Breast epithelium (tissue), 4 donors: ENCODE measurements around the gene CORO7. TPM values are rescaled to one million over a fixed set of nuclear protein-coding genes. Genes with fewer than 3 reads are reported as not detected.

Experiments
- DNase-seq, 2 donors: peaks; one replicate each; pipeline ENCODE4 v3.0.0-alpha.2; 2019; ENCODE audit warnings: low spot score in 2 of 2
- H3K27ac ChIP-seq, 2 donors: fragments of 200-600 bp; sonication (generic) in 1 of 2; one replicate each; pipeline ENCODE4 v1.5.1; 2016 to 2019; ENCODE audit warnings: mild to moderate bottlenecking in 1 of 2
- H3K27me3 ChIP-seq, 2 donors: fragments of 200-600 bp; sonication (generic) in 1 of 2; one replicate each; pipeline versions ENCODE4 v1.5.1 to v1.6.0; 2017 to 2019; ENCODE audit warnings: control low read depth in 1 of 2, mild to moderate bottlenecking in 1 of 2
- H3K36me3 ChIP-seq: fragments of 200-600 bp; one replicate; pipeline ENCODE4 v1.5.1; 2019
- H3K4me1 ChIP-seq, 2 donors: fragments of 200-600 bp; sonication (generic); one replicate each; pipeline ENCODE4 v1.5.1; 2016 to 2019; ENCODE audit warnings: control low read depth in 1 of 2
- H3K4me3 ChIP-seq, 3 donors: fragments of 200-600 bp; sonication (generic); 1 replicate in 2 of 3; 2 replicates in 1 of 3; pipeline ENCODE4 v1.5.1; 2016 to 2019; ENCODE audit warnings: mild to moderate bottlenecking in 3 of 3, moderate library complexity in 2 of 3
- H3K9me3 ChIP-seq, 2 donors: fragments of 200-600 bp; sonication (generic) in 1 of 2; one replicate each; pipeline ENCODE4 v1.5.1; 2016 to 2019; ENCODE audit warnings: control low read depth in 1 of 2
- POLR2A ChIP-seq: fragments of 450-650 bp; IDR thresholded peaks from one replicate; pipeline ENCODE4 v1.6.1; 2016; ENCODE audit warnings: antibody characterized with exemption, mild to moderate bottlenecking, moderate library complexity
- POLR2AphosphoS5 ChIP-seq, 3 donors: sonication (generic); formaldehyde crosslinking; IDR thresholded peaks; one replicate each; pipeline ENCODE4 v1.6.1; 2017; ENCODE audit warnings: antibody characterized with exemption in 3 of 3
- intact Hi-C: fragments of 100-400 bp; cut with DNase I; formaldehyde crosslinking; loops from one replicate; pipeline ENCODE4 v1.15.1; 2023; ENCODE audit warnings: low total_unique reads
- total RNA-seq, 3 donors: library from RNA; depleted of rRNA; stranded (reverse); fragments of >200 nt; gene quantifications; one replicate each; pipeline ENCODE4 v1.1.0, GENCODE V29; 2016
- TF ChIP-seq, protein P1 (sequence below), 3 donors: fragments of 450-650 bp; IDR thresholded peaks; one replicate each; pipeline ENCODE4 v1.5.1; 2016 to 2017; ENCODE audit warnings: antibody characterized with exemption in 3 of 3, mild to moderate bottlenecking in 3 of 3, moderate library complexity in 3 of 3

The CORO7 gene
- total RNA-seq, 3 donors from 2014 or later: 19.7 to 25.9 (median 22.7) TPM

GRCh38 chr16:4393240-4393600, 23.2 kb downstream of the CORO7 start:
- H3K27me3 ChIP-seq: no peaks in the 10 kb centered on the region
- peak overlapping the region; percentile 87 to 95 for H3K27ac ChIP-seq
- TF ChIP-seq POLR2AphosphoS5 (IDR thresholded peaks at IDR 0.05): no peak
- TF ChIP-seq POLR2A: no peak
- TF ChIP-seq, protein P1, sequence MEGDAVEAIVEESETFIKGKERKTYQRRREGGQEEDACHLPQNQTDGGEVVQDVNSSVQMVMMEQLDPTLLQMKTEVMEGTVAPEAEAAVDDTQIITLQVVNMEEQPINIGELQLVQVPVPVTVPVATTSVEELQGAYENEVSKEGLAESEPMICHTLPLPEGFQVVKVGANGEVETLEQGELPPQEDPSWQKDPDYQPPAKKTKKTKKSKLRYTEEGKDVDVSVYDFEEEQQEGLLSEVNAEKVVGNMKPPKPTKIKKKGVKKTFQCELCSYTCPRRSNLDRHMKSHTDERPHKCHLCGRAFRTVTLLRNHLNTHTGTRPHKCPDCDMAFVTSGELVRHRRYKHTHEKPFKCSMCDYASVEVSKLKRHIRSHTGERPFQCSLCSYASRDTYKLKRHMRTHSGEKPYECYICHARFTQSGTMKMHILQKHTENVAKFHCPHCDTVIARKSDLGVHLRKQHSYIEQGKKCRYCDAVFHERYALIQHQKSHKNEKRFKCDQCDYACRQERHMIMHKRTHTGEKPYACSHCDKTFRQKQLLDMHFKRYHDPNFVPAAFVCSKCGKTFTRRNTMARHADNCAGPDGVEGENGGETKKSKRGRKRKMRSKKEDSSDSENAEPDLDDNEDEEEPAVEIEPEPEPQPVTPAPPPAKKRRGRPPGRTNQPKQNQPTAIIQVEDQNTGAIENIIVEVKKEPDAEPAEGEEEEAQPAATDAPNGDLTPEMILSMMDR (IDR thresholded peaks at IDR 0.05): peak in 1 of 3 donors; percentile 21
- intact Hi-C loops: loop anchor here (5.0 kb wide), 1 partner anchor 36 kb away; no protein-coding TSS in a partner anchor
- no peaks in the 10 kb centered on the region for H3K36me3 ChIP-seq
- H3K9me3 ChIP-seq: no peaks in the 10 kb centered on the region
- peaks cover 6 to 13% of the 10 kb centered on the region in 2 donors for H3K4me1 ChIP-seq
- peak overlapping the region in 1 of 3 donors; percentile 12 for H3K4me3 ChIP-seq
- peak in 1 of 2 donors; percentile 54 for DNase-seq

DNA sequence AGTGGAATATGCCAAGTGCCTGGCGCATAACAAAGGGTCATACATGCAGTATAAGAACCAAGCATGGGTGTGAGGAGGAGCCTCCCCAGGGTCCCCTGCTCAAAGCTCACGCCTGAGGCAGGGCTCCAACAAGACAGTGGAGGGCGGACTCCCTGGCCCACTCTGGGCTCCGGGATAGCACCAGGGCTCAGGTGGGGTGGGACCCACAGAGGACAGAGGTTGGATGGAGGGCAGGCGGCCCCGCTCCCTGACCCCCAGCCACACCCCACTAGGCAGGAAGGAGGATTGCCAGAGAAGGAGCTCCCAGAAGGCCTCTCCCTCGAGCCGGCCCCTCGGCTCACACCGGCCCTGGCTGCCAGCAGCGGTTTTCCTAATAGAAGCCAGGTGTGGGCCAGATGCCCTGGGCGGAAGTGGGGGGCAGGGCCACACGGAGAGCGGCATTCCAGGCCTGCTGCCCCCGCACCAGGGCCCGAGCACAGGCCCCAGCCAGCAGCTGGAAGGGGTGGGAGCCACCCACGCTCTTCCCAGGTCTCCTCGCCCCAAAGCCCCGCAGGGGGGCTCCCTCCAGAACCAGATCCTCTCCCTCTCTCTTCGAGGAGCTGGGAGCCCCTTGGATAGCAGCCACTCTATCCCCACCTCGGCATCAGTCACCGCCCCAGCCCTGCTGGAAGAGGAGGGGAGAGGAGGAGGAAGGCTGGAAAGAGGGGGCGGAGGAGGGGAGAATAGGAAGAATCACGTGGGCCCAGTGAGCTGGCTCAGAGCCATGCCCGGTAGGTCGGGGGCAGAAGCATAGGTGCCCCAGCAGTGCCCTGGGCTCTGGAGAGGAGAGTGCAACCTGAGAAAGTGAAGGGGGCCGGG, 23.8 kb downstream of the CORO7 start:
- peak in 1 of 2 donors; percentile 82 for DNase-seq
- intact Hi-C loops: loop anchor here (5.0 kb wide), 1 partner anchor 35 kb away; no protein-coding TSS in a partner anchor
- Histone ChIP-seq H3K36me3 (no peaks in the 10 kb centered on the region), H3K4me3 (peak overlapping the region in 1 of 3 donors; percentile 12), H3K4me1 (peaks cover 6 to 13% of the 10 kb centered on the region in 2 donors), H3K27me3 (no peaks in the 10 kb centered on the region), H3K27ac (peak overlapping the region; percentile 87 to 95), H3K9me3 (no peaks in the 10 kb centered on the region)
- TF ChIP-seq POLR2A: no peak
- TF ChIP-seq POLR2AphosphoS5 (IDR thresholded peaks at IDR 0.05): peak in 1 of 3 donors; percentile 33

GRCh38 chr16:4391631-4392381, 24.6 kb downstream of the CORO7 start:
- TF ChIP-seq POLR2A: no peak
- TF ChIP-seq, protein P1 (IDR thresholded peaks at IDR 0.05): no peak
- TF ChIP-seq POLR2AphosphoS5 (IDR thresholded peaks at IDR 0.05): no peak
- Histone ChIP-seq H3K4me1 (peaks cover 6 to 13% of the 10 kb centered on the region in 2 donors), H3K27me3 (no peaks in the 10 kb centered on the region), H3K36me3 (no peaks in the 10 kb centered on the region), H3K27ac (peak overlapping the region; percentile 87 to 95), H3K4me3 (peak overlapping the region in 1 of 3 donors; percentile 12), H3K9me3 (no peaks in the 10 kb centered on the region)
- no peak for DNase-seq
- intact Hi-C loops: loop anchor here (5.0 kb wide), 1 partner anchor 35 kb away; no protein-coding TSS in a partner anchor

GRCh38 chr16:4390266-4391260, 25.8 kb downstream of the CORO7 start:
- peak overlapping the region in 1 of 2 donors; percentile 85 for H3K27ac ChIP-seq
- no peaks in the 10 kb centered on the region for H3K9me3 ChIP-seq
- H3K36me3 ChIP-seq: no peaks in the 10 kb centered on the region
- H3K4me1 ChIP-seq: peaks cover 6 to 13% of the 10 kb centered on the region in 2 donors
- TF ChIP-seq, protein P1 (IDR thresholded peaks at IDR 0.05): no peak
- no peak for TF ChIP-seq POLR2AphosphoS5 (IDR thresholded peaks at IDR 0.05)
- no peak for TF ChIP-seq POLR2A
- no peaks in the 10 kb centered on the region for H3K27me3 ChIP-seq
- H3K4me3 ChIP-seq: no peak overlapping the region
- DNase-seq: no peak
- intact Hi-C loops: loop anchor here (5.0 kb wide), 1 partner anchor 33 kb away; no protein-coding TSS in a partner anchor
